Stomach (tissue), 4 donors: Measurements from ENCODE around the gene MOGAT2.

Experiments
- EP300 ChIP-seq: sonication (generic); formaldehyde crosslinking; IDR thresholded peaks from one replicate; pipeline ENCODE4 v1.6.1; 2017; ENCODE audit warnings: antibody characterized with exemption
- POLR2A ChIP-seq, 4 donors: fragments of 450-650 bp; IDR thresholded peaks; one replicate each; pipeline ENCODE4 v1.6.1; 2016; ENCODE audit warnings: antibody characterized with exemption in 4 of 4, control low read depth in 2 of 4, mild to moderate bottlenecking in 1 of 4, moderate library complexity in 1 of 4
- POLR2AphosphoS5 ChIP-seq, 3 donors: sonication (generic); formaldehyde crosslinking; IDR thresholded peaks; one replicate each; pipeline ENCODE4 v1.6.1; 2016; ENCODE audit warnings: antibody characterized with exemption in 3 of 3
- TF ChIP-seq, protein P1 (sequence below), 7 experiments: fragments of 450-650 bp in 4 of 7; fragments of 200-600 bp in 3 of 7; sonication (generic) in 3 of 7; IDR thresholded peaks; one replicate each; pipeline ENCODE4 v1.5.1; 2016 to 2019; ENCODE audit warnings: antibody characterized with exemption in 7 of 7, control low read depth in 2 of 7, mild to moderate bottlenecking in 1 of 7

DNA sequence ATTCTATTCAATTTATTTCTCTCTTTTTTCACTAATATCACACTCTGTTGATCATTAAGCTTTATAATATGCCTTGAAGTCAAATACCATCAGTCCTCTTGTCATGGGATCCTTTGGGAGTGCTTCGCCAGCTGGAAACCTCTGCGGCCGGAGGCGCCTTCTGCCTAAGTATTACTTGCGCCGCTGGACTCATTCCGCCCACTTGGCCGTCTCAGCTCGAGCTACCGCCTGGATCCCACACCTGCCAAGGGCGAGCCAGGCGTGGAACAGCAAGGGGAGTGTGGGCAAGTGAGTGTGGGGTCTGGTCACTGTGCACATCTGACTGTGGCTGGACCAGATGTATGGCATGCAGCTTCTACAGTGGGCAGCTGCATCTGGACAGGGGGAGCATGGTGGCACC is 39.7 kb upstream of the MOGAT2 start:
- TF ChIP-seq POLR2AphosphoS5 (IDR thresholded peaks at IDR 0.05) (no peak), EP300 (no peak), POLR2A (IDR thresholded peaks at IDR 0.05) (no peak)
- TF ChIP-seq, protein P1, sequence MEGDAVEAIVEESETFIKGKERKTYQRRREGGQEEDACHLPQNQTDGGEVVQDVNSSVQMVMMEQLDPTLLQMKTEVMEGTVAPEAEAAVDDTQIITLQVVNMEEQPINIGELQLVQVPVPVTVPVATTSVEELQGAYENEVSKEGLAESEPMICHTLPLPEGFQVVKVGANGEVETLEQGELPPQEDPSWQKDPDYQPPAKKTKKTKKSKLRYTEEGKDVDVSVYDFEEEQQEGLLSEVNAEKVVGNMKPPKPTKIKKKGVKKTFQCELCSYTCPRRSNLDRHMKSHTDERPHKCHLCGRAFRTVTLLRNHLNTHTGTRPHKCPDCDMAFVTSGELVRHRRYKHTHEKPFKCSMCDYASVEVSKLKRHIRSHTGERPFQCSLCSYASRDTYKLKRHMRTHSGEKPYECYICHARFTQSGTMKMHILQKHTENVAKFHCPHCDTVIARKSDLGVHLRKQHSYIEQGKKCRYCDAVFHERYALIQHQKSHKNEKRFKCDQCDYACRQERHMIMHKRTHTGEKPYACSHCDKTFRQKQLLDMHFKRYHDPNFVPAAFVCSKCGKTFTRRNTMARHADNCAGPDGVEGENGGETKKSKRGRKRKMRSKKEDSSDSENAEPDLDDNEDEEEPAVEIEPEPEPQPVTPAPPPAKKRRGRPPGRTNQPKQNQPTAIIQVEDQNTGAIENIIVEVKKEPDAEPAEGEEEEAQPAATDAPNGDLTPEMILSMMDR (IDR thresholded peaks at IDR 0.05) = no peak
